DOHH2 (cell line): ENCODE measurements around the gene PLEKHG4B.

ENCODE experiments used
- H3F3A ChIP-seq: fragments of 200-600 bp; sonication (generic), shearing (Covaris generic); 2 replicates; pipeline ENCODE4 v1.6.0; 2016; ENCODE audit warnings: antibody characterized with exemption, mild to moderate bottlenecking; ENCODE audit not compliant: control insufficient read depth, insufficient read depth
- H3K27ac ChIP-seq: fragments of 200-600 bp; sonication (generic); 2 replicates; pipeline ENCODE4 v1.5.1; 2014; ENCODE audit warnings: low read depth, mild to moderate bottlenecking, low read length, moderate library complexity
- H3K27me3 ChIP-seq: fragments of 200-600 bp; sonication (generic); 2 replicates; pipeline ENCODE4 v1.6.1; 2014; ENCODE audit warnings: mild to moderate bottlenecking, low read length, mixed read lengths; ENCODE audit not compliant: control insufficient read depth
- H3K36me3 ChIP-seq: fragments of 200-600 bp; sonication (generic); 2 replicates; pipeline ENCODE4 v1.6.1; 2014; ENCODE audit warnings: mild to moderate bottlenecking, low read length, moderate library complexity, mixed read lengths; ENCODE audit not compliant: control insufficient read depth
- H3K4me1 ChIP-seq: fragments of 200-600 bp; sonication (generic); 2 replicates; pipeline ENCODE4 v1.6.1; 2014; ENCODE audit warnings: mild to moderate bottlenecking, low read length, mixed read lengths; ENCODE audit not compliant: control insufficient read depth
- H3K4me2 ChIP-seq: fragments of 200-600 bp; sonication (generic); 2 replicates; pipeline ENCODE4 v1.6.0; 2014; ENCODE audit warnings: mild to moderate bottlenecking, low read length, moderate library complexity
- H3K4me3 ChIP-seq: fragments of 200-600 bp; sonication (generic); 2 replicates; pipeline ENCODE4 v1.5.1; 2014; ENCODE audit warnings: mild to moderate bottlenecking, low read length, mixed read lengths
- H3K79me2 ChIP-seq: fragments of 200-600 bp; sonication (generic); 2 replicates; pipeline ENCODE4 v1.6.1; 2014; ENCODE audit warnings: mild to moderate bottlenecking, low read length, mixed read lengths; ENCODE audit not compliant: control insufficient read depth
- H3K9me2 ChIP-seq: fragments of 200-600 bp; sonication (generic); replicated peaks from 2 replicates; pipeline ENCODE4 v1.6.1; 2014; ENCODE audit warnings: mild to moderate bottlenecking, low read length, mixed read lengths; ENCODE audit not compliant: control insufficient read depth
- H3K9me3 ChIP-seq: fragments of 200-600 bp; sonication (generic); 2 replicates; pipeline ENCODE4 v1.6.1; 2014; ENCODE audit warnings: antibody characterized with exemption, low read length, mixed read lengths; ENCODE audit not compliant: control insufficient read depth, insufficient read depth
- H4K20me1 ChIP-seq: fragments of 200-600 bp; sonication (generic); 2 replicates; pipeline ENCODE4 v1.6.0; 2014; ENCODE audit warnings: low read depth, mild to moderate bottlenecking, antibody characterized with exemption, low read length, moderate library complexity; ENCODE audit not compliant: control insufficient read depth, insufficient read depth
- EZH2phosphoT487 ChIP-seq: fragments of 200-600 bp; sonication (generic); IDR thresholded peaks from 2 replicates; pipeline ENCODE4 v1.6.1; 2017; ENCODE audit warnings: borderline replicate concordance, mild to moderate bottlenecking, antibody characterized with exemption, low read length, moderate library complexity, mixed read lengths
- TF ChIP-seq, protein P1 (sequence below): fragments of 200-600 bp; sonication (generic); IDR thresholded peaks from one replicate; pipeline ENCODE4 v1.5.1; 2014; ENCODE audit warnings: antibody characterized with exemption, mild to moderate bottlenecking, low read depth, low read length; ENCODE audit not compliant: poor library complexity, severe bottlenecking

The PLEKHG4B gene

DNA sequence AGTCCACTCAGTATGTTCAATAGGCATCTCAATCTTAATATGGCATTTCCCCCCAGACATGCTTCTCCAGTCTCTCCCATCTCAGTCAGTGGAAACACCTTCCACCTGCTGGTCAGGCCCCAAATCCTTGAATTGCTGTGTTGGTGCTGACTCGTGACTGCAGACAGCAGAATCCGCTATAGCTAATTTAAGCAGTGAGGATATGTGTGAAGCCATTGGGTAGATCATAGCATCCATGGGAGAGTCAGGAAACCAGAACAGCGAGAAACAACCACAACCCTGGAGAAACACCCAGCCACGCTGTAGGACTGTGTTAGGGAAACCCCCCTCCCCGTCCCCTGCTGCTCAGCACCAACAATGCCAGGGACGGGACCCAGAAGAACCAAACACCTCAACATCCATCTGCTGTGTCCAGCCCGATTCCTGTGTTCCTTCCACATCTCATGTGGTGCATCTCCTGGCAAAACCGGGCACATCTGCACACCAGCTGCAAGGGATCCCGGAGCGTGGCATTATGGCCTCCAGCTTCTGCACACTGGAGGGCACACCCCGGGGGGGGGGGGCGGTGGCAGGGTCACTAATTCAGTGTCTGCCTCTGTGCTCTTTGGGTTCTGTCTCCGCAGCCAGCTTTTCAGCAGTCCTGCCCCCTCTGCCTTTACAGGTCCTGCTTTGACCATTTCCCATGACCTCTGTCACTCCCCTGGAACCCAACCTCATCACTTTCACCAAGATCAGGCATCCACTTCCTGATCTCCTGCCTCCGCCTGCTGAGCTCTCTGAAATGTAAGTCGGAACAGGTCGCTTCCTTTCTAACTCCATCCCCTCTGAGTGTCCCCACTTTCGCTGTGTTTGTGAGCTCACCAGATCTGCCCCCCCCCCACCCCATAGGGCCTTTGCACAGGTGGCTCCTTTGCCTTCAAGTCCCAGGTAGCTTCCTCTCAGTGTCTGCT, 2.4 kb upstream of the PLEKHG4B start:
- no peaks in the 10 kb centered on the region for H4K20me1 ChIP-seq
- no peak overlapping the region for H3K27ac ChIP-seq
- H3F3A ChIP-seq: no peaks in the 10 kb centered on the region
- no peaks in the 10 kb centered on the region for H3K9me2 ChIP-seq
- no peaks in the 10 kb centered on the region for H3K27me3 ChIP-seq
- H3K36me3 ChIP-seq: no peaks in the 10 kb centered on the region
- H3K4me3 ChIP-seq: no peak overlapping the region
- no peak overlapping the region for H3K4me2 ChIP-seq
- H3K4me1 ChIP-seq: no peaks in the 10 kb centered on the region
- H3K9me3 ChIP-seq: peaks cover 5% of the 10 kb centered on the region; the same call in 1 of the 2 replicates
- TF ChIP-seq EZH2phosphoT487: no peak
- TF ChIP-seq, protein P1, sequence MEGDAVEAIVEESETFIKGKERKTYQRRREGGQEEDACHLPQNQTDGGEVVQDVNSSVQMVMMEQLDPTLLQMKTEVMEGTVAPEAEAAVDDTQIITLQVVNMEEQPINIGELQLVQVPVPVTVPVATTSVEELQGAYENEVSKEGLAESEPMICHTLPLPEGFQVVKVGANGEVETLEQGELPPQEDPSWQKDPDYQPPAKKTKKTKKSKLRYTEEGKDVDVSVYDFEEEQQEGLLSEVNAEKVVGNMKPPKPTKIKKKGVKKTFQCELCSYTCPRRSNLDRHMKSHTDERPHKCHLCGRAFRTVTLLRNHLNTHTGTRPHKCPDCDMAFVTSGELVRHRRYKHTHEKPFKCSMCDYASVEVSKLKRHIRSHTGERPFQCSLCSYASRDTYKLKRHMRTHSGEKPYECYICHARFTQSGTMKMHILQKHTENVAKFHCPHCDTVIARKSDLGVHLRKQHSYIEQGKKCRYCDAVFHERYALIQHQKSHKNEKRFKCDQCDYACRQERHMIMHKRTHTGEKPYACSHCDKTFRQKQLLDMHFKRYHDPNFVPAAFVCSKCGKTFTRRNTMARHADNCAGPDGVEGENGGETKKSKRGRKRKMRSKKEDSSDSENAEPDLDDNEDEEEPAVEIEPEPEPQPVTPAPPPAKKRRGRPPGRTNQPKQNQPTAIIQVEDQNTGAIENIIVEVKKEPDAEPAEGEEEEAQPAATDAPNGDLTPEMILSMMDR: no peak
- H3K79me2 ChIP-seq: no peaks in the 10 kb centered on the region

DNA sequence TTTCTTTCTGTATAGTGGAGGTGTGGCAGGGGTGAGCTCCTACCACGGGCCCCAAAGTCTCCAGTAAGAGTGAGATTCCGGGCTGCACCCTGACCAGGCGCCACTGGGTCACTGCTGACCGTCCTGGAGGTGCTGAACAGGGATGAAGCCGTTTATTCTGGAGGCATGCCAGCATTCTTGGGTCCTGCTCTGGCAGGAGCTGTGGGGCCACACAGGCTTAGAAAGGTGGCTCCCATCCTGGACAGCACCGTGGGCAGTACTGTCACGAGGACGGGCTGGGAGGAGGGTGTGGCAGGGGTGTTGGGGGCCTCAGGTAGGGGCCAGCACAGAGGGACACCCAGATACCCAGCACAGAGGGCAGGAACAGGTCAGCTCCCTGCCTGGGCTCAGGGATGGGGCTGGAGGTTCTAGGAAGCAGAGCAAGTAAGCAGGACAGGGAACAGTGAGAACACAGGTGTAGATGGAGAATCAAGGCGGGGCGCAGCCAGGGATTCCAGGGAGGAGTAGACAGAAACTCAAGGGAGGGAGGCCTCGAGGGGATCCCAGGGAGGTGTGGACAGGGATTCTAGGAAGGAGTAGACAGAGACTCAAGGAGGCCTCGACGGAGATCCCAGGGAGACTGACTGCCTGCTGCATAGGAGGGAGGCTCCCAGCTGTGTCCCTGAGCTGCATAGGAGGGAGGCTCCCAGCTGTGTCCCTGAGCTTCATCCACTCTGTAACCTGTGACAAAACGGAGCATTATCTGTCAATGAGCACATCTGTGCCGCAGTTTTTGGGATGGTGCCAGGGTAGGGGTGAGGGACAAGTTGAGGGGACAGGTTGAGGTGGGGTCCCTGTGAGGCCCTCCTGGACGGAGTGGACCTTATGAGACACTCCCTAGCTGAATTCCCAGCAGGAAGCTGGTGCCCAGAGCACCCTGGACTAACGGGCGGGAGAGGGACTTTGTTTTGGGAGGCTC, 1.1 kb upstream of the PLEKHG4B start:
- H3K4me1 ChIP-seq: no peaks in the 10 kb centered on the region
- no peak overlapping the region for H3K4me3 ChIP-seq

DNA sequence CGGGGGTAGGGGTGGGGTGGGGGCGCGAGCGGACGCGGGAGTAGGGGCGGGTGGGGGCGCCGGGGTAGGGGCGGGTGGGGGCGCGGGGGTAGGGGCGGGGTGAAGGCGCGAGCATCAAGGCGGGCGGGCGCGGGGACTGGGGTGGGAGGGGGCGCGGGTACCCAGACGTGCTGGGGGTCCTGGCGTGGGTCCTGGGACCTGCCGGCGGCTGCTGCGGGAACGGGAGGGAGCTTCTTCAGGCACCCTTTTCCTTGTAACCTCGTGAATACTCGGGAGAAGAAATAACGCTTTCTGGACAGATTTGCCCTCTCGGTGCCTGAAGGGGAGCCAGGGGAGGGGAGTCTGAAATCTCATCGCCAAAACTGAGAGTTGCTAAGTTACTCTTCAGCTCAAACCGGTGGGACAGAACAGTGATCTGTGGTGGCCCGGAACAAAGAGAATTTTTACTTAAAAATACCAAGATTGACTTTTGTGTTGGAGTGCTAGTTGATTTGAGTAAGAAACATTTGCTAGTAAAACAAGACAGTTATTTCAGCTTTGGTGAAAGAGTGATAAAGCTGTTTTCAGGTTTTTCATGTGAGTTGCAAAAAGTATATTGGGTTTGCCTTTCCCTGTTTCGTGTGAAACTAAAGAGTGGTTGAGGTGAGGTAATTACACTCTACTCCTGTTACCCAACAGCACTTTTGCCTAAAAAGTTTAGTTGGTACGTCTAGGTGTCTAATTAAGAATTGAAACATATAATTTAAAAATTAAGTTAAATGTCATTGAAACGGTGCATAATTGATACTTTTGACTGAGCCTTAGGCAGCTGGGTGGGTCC, 643 bp downstream of the PLEKHG4B start:
- TF ChIP-seq, protein P1: no peak
- TF ChIP-seq EZH2phosphoT487: no peak
- H3F3A ChIP-seq: no peaks in the 10 kb centered on the region
- H3K9me2 ChIP-seq: no peaks in the 10 kb centered on the region
- no peaks in the 10 kb centered on the region for H3K4me1 ChIP-seq
- no peaks in the 10 kb centered on the region for H3K9me3 ChIP-seq
- H3K4me2 ChIP-seq: no peak overlapping the region
- no peaks in the 10 kb centered on the region for H3K36me3 ChIP-seq
- no peak overlapping the region for H3K27ac ChIP-seq
- no peaks in the 10 kb centered on the region for H3K79me2 ChIP-seq
- no peak overlapping the region for H3K4me3 ChIP-seq
- H4K20me1 ChIP-seq: no peaks in the 10 kb centered on the region
- no peaks in the 10 kb centered on the region for H3K27me3 ChIP-seq

More for the DNA sequence above, 1.1 kb upstream of the PLEKHG4B start:
- H3K36me3 ChIP-seq: no peaks in the 10 kb centered on the region
- no peaks in the 10 kb centered on the region for H3F3A ChIP-seq
- no peaks in the 10 kb centered on the region for H3K9me2 ChIP-seq
- H3K79me2 ChIP-seq: no peaks in the 10 kb centered on the region
- no peak for TF ChIP-seq EZH2phosphoT487
- TF ChIP-seq, protein P1: no peak
- no peak overlapping the region for H3K4me2 ChIP-seq
- no peaks in the 10 kb centered on the region for H4K20me1 ChIP-seq
- H3K27ac ChIP-seq: no peak overlapping the region
- no peaks in the 10 kb centered on the region for H3K9me3 ChIP-seq
- H3K27me3 ChIP-seq: no peaks in the 10 kb centered on the region
